ENCODE measurements around the gene PSMD4.

The PSMD4 gene

GRCh38 chr1:151255381-151255780 lies 847 bp downstream of the PSMD4 start (continued):
- TF ChIP-seq ZNF274 (IDR thresholded peaks at IDR 0.05; ENCODE audit: low read length) (no peak), ZNF274 (tag by site-specific recombination; IDR thresholded peaks at IDR 0.05; ENCODE audit: borderline replicate concordance) (no peak)

GRCh38 chr1:151259351-151259750 lies 4.8 kb downstream of the PSMD4 start:
- no peaks in the 10 kb centered on the region for H3K9me3 ChIP-seq (ENCODE audit: control insufficient read depth, insufficient read depth, low read depth, low read length)
- H3K27ac ChIP-seq (ENCODE audit: extremely low read depth, low read depth, low read length): no peak overlapping the region
- TF ChIP-seq ZNF677 (tag by site-specific recombination; IDR thresholded peaks at IDR 0.05) (no peak), PRDM6 (tag by site-specific recombination; IDR thresholded peaks at IDR 0.05) (peak; percentile 61; the same call in 1 of the 2 replicates), IKZF3 (tag by site-specific recombination; IDR thresholded peaks at IDR 0.05) (0 out of 2 replicates have a peak, but pooled peaks have one; percentile 36)
- ChIA-PET CTCF (no interaction called here), POLR2A (interaction anchor here (1.2 to 1.4 kb wide), 2 partner anchors 22 to 70 kb away, joined by 3 to 4 read pairs; partner anchors contain the start of genes VPS72 and ZNF687)
- no peak overlapping the region for H3K4me3 ChIP-seq (ENCODE audit: low read depth, low read length)
- H3K4me1 ChIP-seq (ENCODE audit: control insufficient read depth, insufficient read depth, low read length): peaks cover 2% of the 10 kb centered on the region; the same call in 1 of the 2 replicates
- H3K36me3 ChIP-seq (ENCODE audit: control insufficient read depth in 2 of 2, insufficient read depth in 1 of 2, low read length in 2 of 2): peaks cover 22 to 30% of the 10 kb centered on the region in 2 experiments; a peak in 2 of 3 replicates

GRCh38 chr1:151265446-151266236 lies 11.1 kb downstream of the PSMD4 start:
- no peak overlapping the region for H3K4me3 ChIP-seq (ENCODE audit: low read depth, low read length)
- ChIA-PET POLR2A (interaction anchor here (1.1 kb wide), 1 partner anchor 16 kb away, joined by 5 read pairs; the partner anchor contains the start of gene ZNF687), CTCF (interaction anchor here (1.2 kb wide), 1 partner anchor 14 kb away, joined by 6 read pairs; no protein-coding TSS in a partner anchor)
- H3K4me1 ChIP-seq (ENCODE audit: control insufficient read depth, insufficient read depth, low read length): no peaks in the 10 kb centered on the region
- H3K36me3 ChIP-seq (ENCODE audit: control insufficient read depth in 2 of 2, insufficient read depth in 1 of 2, low read length in 2 of 2): peaks cover 45 to 75% of the 10 kb centered on the region in 2 experiments; a peak in 2 of 3 replicates
- H3K9me3 ChIP-seq (ENCODE audit: control insufficient read depth, insufficient read depth, low read depth, low read length): no peaks in the 10 kb centered on the region
- H3K27ac ChIP-seq (ENCODE audit: extremely low read depth, low read depth, low read length): no peak overlapping the region
- TF ChIP-seq ZNF645 (tag by site-specific recombination; IDR thresholded peaks at IDR 0.05) (no peak), ZNF704 (tag by site-specific recombination; IDR thresholded peaks at IDR 0.05) (no peak), ZNF449 (tag by site-specific recombination; IDR thresholded peaks at IDR 0.05) (no peak), ZNF335 (tag by site-specific recombination; conservative IDR thresholded peaks at IDR 0.05) (no peak), ZNF707 (tag by site-specific recombination; IDR thresholded peaks at IDR 0.05) (no peak), OSR2 (tag by site-specific recombination; IDR thresholded peaks at IDR 0.05) (no peak), PRDM2 (tag by site-specific recombination; IDR thresholded peaks at IDR 0.05; ENCODE audit: borderline replicate concordance) (no peak), HOXD13 (CRISPR knock-in tag; IDR thresholded peaks at IDR 0.05; ENCODE audit: borderline replicate concordance) (no peak), ZNF394 (tag by site-specific recombination; IDR thresholded peaks at IDR 0.05; ENCODE audit: borderline replicate concordance) (no peak), ZSCAN5A (tag by site-specific recombination; IDR thresholded peaks at IDR 0.05) (no peak), ZNF138 (tag by site-specific recombination; IDR thresholded peaks at IDR 0.05; ENCODE audit: borderline replicate concordance) (no peak), ZNF391 (tag by site-specific recombination; IDR thresholded peaks at IDR 0.05; ENCODE audit: borderline replicate concordance, low read depth) (no peak), ZNF585B (tag by site-specific recombination; IDR thresholded peaks at IDR 0.05) (no peak)

Data from HEK293 (cell line).